AG09319 (cell line): ENCODE data around the gene UPK3B.
"Not testable (repeated sequence)": the region's sequence is repeated elsewhere in the genome, so short reads cannot be mapped to it uniquely, and the experiment has no call there.

Experiments
- DNase-seq: peaks from one replicate; pipeline ENCODE4 v3.0.0-alpha.2; 2010; ENCODE audit warnings: low read depth; ENCODE audit errors: extremely low read depth
- TF ChIP-seq, protein P1 (sequence below): IDR thresholded peaks from 2 replicates; pipeline ENCODE4 v1.5.1; 2011; ENCODE audit warnings: low read depth, mild to moderate bottlenecking, inconsistent platforms, low read length, moderate library complexity

UPK3B gene

GRCh38 chr7:76485822-76486610, 24.3 kb upstream of the UPK3B start:
- not testable (repeated sequence) for DNase-seq

GRCh38 chr7:76486618-76487017, 23.7 kb upstream of the UPK3B start:
- not testable (repeated sequence) for DNase-seq

DNA sequence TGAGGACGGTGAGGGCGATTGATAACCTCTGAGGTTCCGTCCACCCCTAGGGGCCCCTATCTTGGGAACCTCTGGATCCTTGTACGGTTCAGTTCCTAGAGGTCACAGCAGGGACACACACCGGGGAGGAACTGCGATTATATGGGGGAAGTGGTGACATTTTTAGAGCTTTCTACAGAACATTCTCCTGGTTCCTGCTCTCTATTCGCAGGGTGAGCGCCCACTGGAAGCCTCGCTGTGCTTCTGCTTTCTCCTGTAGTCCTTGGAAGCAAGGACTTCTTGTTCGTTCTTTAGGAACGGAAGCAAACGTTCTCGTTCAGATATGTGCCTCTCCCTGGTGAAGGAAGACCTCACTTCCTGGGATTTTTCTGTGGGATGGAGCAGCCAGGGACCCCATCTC, 22.4 kb upstream of the UPK3B start:
- DNase-seq: not testable (repeated sequence)

- DNase-seq: not testable (repeated sequence)
These were observed 18.2 kb upstream of the UPK3B start for GRCh38 chr7:76492139-76492538.

GRCh38 chr7:76495717-76496116, 14.6 kb upstream of the UPK3B start:
- DNase-seq: not testable (repeated sequence)

- DNase-seq: not testable (repeated sequence)
These were observed 12.3 kb upstream of the UPK3B start for GRCh38 chr7:76497918-76498582.

DNA sequence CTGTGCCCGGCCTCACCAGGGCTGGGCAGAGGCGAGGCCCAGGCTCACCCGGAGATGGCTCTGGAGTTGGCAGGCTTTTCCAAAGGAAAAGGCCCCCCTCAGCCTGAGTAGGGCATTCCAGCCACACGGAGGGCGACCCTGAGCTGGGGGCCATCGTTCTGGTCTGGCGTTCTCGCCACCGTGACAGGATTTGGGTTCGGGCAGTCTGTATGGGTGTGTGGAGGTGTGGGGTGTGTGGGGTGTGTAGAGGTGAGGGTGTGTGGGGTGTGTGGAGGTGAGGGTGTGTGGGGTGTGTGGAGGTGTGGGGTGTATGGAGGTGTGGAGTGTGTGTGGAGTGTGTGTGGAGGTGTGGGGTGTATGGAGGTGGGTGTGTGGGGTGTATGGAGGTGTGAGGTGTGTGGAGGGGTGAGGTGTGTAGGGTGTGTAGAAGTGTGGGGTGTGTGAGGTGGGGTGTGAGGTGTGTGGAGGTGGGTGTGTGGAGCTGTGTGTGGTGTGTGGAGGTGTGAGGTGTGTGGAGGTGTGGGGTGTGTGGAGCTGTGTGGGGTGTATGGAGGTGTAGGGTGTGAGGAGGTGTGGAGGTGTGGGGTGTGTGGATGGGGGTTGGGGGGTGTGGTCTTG, 11.7 kb upstream of the UPK3B start:
- DNase-seq: not testable (repeated sequence)

DNA sequence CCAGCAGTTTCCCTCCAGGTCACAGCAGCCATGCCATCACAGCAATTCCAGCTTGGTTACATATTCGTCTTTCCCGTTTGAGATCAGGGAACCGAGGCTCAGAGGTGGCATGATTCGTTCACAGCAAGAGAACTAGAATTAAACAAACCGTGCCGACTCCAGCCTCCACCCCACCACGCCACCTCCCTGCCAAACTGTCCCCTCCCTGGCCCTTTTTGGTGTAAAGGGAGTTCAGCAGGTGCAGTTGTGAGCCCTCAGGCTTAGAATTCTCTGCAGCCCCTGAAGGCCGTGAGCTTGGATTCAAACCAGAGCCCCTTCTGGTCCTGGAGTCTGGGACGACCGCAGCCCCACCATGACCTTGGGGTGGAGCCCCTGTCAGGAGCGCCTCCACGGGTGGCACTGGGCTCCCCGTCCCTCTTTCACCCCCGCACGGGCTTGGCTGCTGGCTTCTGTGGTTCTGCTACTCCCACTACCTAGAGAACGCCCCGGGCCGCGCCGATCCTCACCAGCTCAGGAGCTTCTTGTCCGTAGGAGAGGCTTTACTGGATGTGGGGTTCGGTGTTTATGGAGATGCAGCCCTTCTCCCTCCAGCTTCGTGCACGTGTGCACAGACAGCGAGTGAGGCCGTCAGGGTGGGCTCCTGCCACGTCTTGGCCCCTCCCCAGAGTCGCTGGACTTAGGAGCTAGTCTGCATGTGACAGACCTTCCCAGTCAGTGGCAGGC, 11.0 kb upstream of the UPK3B start:
- not testable (repeated sequence) for DNase-seq

DNA sequence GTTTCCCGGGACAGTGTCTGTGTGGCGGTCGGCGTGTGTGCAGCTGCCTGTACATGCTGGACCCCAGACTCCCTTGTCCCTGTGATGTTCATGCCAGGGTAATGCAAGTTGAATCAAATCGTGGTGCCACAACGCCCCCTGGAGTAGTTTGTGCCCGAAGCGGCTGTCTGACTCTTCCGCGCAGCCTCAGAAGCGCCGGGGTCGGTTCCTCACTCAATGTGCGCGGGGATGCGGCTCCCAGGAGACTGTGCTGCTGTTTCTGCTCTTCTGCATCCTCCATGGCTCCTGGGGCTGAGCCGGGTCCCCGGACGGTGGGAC, 10.5 kb upstream of the UPK3B start:
- not testable (repeated sequence) for DNase-seq

- not testable (repeated sequence) for DNase-seq
These were observed 8.1 kb upstream of the UPK3B start for GRCh38 chr7:76502224-76502623.

- DNase-seq: not testable (repeated sequence)
These were observed 7.5 kb upstream of the UPK3B start for GRCh38 chr7:76502836-76503235.

- not testable (repeated sequence) for DNase-seq
These were observed 7.1 kb upstream of the UPK3B start for GRCh38 chr7:76503244-76503643.

GRCh38 chr7:76504351-76505167, 5.8 kb upstream of the UPK3B start:
- not testable (repeated sequence) for DNase-seq

DNA sequence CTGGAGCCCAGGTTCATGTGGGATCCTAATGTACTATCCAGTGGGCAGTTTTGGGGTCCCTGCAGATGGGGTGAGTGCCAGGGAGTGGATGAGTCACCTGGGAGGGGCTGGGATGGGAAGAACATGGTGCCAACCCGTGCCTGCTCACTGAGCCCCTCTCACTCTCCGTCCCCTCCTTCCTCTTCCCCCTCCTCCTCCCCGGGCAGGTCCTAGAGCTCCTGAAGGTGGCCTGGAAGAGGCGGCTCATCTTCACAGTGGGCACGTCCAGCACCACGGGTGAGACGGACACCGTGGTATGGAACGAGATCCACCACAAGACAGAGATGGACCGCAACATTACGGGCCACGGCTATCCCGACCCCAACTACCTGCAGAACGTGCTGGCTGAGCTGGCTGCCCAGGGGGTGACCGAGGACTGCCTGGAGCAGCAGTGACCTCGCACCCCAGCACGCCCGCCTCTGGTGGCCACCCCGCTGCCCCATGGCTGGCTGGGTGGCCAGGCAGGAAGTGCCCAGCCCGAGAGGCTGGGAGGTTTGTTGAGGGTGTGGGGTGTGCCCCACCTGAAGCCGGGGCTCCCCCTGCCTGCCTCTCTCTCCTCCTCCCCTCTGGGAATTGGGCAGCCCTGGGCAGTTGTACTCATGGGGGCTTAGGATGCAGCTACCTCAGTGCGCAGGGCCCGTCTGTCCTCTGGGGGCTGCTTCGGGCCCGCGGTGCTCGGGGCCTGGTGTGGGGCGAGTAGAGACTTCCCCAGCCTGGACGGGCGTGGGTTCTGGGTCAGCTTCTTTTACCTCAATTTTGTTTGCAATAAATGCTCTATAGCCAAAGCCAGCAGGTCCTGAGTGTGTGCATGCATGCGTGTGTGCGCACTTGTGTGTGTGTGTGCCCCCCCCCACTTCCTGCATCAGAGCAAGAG, 4.9 kb upstream of the UPK3B start:
- no peak for DNase-seq
- TF ChIP-seq, protein P1, sequence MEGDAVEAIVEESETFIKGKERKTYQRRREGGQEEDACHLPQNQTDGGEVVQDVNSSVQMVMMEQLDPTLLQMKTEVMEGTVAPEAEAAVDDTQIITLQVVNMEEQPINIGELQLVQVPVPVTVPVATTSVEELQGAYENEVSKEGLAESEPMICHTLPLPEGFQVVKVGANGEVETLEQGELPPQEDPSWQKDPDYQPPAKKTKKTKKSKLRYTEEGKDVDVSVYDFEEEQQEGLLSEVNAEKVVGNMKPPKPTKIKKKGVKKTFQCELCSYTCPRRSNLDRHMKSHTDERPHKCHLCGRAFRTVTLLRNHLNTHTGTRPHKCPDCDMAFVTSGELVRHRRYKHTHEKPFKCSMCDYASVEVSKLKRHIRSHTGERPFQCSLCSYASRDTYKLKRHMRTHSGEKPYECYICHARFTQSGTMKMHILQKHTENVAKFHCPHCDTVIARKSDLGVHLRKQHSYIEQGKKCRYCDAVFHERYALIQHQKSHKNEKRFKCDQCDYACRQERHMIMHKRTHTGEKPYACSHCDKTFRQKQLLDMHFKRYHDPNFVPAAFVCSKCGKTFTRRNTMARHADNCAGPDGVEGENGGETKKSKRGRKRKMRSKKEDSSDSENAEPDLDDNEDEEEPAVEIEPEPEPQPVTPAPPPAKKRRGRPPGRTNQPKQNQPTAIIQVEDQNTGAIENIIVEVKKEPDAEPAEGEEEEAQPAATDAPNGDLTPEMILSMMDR: no peak
